ENCODE data around the gene MYO15B.

Gene MYO15B

DNA sequence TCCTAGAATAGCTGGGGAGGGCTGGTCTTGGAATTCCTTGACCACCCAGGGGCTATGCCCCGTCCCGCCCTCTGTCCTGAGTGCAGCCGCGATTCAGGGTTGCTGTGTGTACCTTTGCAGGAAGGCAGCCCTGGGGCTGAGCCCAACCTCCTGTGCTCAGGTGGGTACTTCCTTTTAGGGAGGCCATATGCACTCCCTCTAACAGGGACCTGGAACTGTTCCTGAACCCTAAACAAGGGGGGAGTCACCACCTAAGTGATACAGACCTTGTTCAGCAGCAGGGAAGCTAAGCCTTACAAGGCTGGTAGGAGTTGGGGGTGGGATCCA lies 37.5 kb upstream of the MYO15B start:
- H3K4me1 ChIP-seq (ENCODE audit: insufficient read depth, low read length) = no peaks in the 10 kb centered on the region
- H3K9ac ChIP-seq (ENCODE audit: low read depth, low read length) = no peak overlapping the region
- H3K27me3 ChIP-seq (ENCODE audit: insufficient read depth, low read length, poor library complexity) = no peaks in the 10 kb centered on the region
- H3K27ac ChIP-seq (ENCODE audit: low read length) = no peak overlapping the region
- H3K4me3 ChIP-seq (ENCODE audit: low read depth in 1 of 2, low read length in 2 of 2) = no peak overlapping the region
- no peaks in the 10 kb centered on the region for H3K36me3 ChIP-seq (ENCODE audit: insufficient read depth, low read length)
- DNase-seq = no peak
- ATAC-seq (ENCODE audit: insufficient read depth, low read depth) = no peak
- TF ChIP-seq, protein P1, sequence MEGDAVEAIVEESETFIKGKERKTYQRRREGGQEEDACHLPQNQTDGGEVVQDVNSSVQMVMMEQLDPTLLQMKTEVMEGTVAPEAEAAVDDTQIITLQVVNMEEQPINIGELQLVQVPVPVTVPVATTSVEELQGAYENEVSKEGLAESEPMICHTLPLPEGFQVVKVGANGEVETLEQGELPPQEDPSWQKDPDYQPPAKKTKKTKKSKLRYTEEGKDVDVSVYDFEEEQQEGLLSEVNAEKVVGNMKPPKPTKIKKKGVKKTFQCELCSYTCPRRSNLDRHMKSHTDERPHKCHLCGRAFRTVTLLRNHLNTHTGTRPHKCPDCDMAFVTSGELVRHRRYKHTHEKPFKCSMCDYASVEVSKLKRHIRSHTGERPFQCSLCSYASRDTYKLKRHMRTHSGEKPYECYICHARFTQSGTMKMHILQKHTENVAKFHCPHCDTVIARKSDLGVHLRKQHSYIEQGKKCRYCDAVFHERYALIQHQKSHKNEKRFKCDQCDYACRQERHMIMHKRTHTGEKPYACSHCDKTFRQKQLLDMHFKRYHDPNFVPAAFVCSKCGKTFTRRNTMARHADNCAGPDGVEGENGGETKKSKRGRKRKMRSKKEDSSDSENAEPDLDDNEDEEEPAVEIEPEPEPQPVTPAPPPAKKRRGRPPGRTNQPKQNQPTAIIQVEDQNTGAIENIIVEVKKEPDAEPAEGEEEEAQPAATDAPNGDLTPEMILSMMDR (IDR thresholded peaks at IDR 0.05; ENCODE audit: borderline replicate concordance, extremely low read depth, low read length, poor library complexity, severe bottlenecking) = no peak
- no peak for TF ChIP-seq EZH2 (IDR thresholded peaks at IDR 0.05; ENCODE audit: borderline replicate concordance, low read depth, low read length, severe bottlenecking)
- H2AFZ ChIP-seq (ENCODE audit: low read depth, low read length) = no peak overlapping the region
- H3K9me3 ChIP-seq (ENCODE audit: insufficient read depth, low read length, severe bottlenecking) = no peaks in the 10 kb centered on the region
- no peak overlapping the region for H3K4me2 ChIP-seq (ENCODE audit: insufficient read depth, low read length)
- no peaks in the 10 kb centered on the region for H4K20me1 ChIP-seq (ENCODE audit: insufficient read depth, low read length)
- no peaks in the 10 kb centered on the region for H3K79me2 ChIP-seq (ENCODE audit: insufficient read depth, low read length)

DNA sequence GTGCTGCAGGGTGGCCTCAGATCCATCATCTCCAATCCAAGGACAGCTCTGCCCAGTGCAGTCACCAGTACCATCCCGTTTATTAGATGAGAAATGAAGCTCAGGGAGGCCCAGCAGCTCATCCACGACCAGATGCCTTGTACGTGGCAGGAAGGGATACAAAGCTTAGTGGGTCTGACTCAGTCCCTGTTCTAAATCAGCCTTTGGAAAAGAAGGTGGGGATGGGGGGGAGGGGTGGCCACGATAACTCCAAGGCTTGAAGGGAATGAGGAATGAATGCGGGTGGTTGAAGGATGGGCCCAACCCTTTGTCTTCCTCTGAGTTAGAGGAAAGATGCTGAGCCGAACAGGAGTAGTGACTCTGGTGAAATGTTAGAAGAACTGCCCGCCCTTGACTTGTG lies 36.3 kb upstream of the MYO15B start:
- Histone ChIP-seq H3K4me3 (ENCODE audit: low read depth in 1 of 2, low read length in 2 of 2) (no peak overlapping the region), H2AFZ (ENCODE audit: low read depth, low read length) (no peak overlapping the region), H4K20me1 (ENCODE audit: insufficient read depth, low read length) (no peaks in the 10 kb centered on the region), H3K36me3 (ENCODE audit: insufficient read depth, low read length) (no peaks in the 10 kb centered on the region), H3K4me2 (ENCODE audit: insufficient read depth, low read length) (no peak overlapping the region), H3K9me3 (ENCODE audit: insufficient read depth, low read length, severe bottlenecking) (no peaks in the 10 kb centered on the region), H3K27ac (ENCODE audit: low read length) (no peak overlapping the region), H3K4me1 (ENCODE audit: insufficient read depth, low read length) (no peaks in the 10 kb centered on the region), H3K79me2 (ENCODE audit: insufficient read depth, low read length) (no peaks in the 10 kb centered on the region), H3K9ac (ENCODE audit: low read depth, low read length) (no peak overlapping the region), H3K27me3 (ENCODE audit: insufficient read depth, low read length, poor library complexity) (no peaks in the 10 kb centered on the region)
- DNase-seq (no peak), ATAC-seq (ENCODE audit: insufficient read depth, low read depth) (no peak)
- TF ChIP-seq EZH2 (IDR thresholded peaks at IDR 0.05; ENCODE audit: borderline replicate concordance, low read depth, low read length, severe bottlenecking) = no peak
- TF ChIP-seq, protein P1 (IDR thresholded peaks at IDR 0.05; ENCODE audit: borderline replicate concordance, extremely low read depth, low read length, poor library complexity, severe bottlenecking) = no peak

DNA sequence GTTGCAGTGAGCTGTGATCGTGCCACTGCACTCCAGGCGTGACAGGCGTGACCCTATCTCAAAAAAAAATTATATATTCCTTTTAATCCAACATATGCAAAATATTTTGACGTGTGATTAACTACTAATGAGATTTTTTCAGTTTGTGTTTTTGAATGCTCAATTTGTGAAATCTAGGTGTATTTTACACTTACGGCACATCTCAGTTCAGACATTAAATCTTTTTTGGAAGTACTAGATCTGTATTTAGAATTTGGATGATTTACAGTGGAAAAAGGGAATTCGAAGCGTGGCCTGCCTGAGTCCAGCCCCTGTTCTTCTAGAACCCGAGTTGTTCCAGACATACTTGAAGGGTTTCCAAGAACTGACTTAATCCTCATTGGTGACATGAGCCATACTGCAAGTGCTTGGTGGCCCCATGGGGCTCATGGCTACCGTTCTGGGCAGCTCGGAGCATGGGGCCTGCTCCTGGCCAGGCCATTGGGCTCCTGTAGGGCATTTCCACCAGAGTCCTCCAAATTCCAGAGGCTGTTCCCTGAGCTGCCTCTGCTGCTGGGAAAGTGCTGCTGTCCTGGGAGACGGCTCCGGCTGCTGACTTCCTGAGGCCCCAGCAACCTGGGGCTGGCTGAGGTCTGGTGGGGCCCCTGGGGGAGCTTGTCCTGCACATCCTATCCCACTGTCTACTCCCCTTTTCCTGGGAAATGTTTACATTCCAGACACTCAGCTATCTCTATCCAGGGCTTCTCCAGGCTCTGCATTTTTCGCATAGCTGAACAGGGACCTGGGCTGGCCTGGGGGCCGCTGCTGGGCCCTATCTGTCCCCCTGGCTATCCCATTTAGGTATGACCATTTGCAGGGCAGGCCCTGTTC lies 34.9 kb upstream of the MYO15B start:
- Histone ChIP-seq H3K27ac (ENCODE audit: low read length) (no peak overlapping the region), H3K9ac (ENCODE audit: low read depth, low read length) (no peak overlapping the region), H3K9me3 (ENCODE audit: insufficient read depth, low read length, severe bottlenecking) (no peaks in the 10 kb centered on the region), H3K4me2 (ENCODE audit: insufficient read depth, low read length) (no peak overlapping the region), H4K20me1 (ENCODE audit: insufficient read depth, low read length) (no peaks in the 10 kb centered on the region), H2AFZ (ENCODE audit: low read depth, low read length) (no peak overlapping the region), H3K79me2 (ENCODE audit: insufficient read depth, low read length) (no peaks in the 10 kb centered on the region), H3K36me3 (ENCODE audit: insufficient read depth, low read length) (no peaks in the 10 kb centered on the region), H3K27me3 (ENCODE audit: insufficient read depth, low read length, poor library complexity) (no peaks in the 10 kb centered on the region), H3K4me3 (ENCODE audit: low read depth in 1 of 2, low read length in 2 of 2) (no peak overlapping the region), H3K4me1 (ENCODE audit: insufficient read depth, low read length) (no peaks in the 10 kb centered on the region)
- no peak for TF ChIP-seq EZH2 (IDR thresholded peaks at IDR 0.05; ENCODE audit: borderline replicate concordance, low read depth, low read length, severe bottlenecking)
- TF ChIP-seq, protein P1 (IDR thresholded peaks at IDR 0.05; ENCODE audit: borderline replicate concordance, extremely low read depth, low read length, poor library complexity, severe bottlenecking) = no peak
- DNase-seq = no peak
- ATAC-seq (ENCODE audit: insufficient read depth, low read depth) = no peak
